DND-41 (cell line): ENCODE data around the gene CCDC68.

Experiments
- ATAC-seq: fragments of 200-7000 bp; cut with Tn5 transposase; 3 replicates; pipeline ENCODE4 v1.9.1; 2021; ENCODE audit warnings: low read depth; ENCODE audit not compliant: insufficient read depth
- DNase-seq: peaks from one replicate; pipeline ENCODE4 v3.0.0-alpha.2; 2020
- H2AFZ ChIP-seq: 2 replicates; pipeline ENCODE4 v1.6.0; 2012; ENCODE audit warnings: low read depth, low read length
- H3K27ac ChIP-seq: 2 replicates; pipeline ENCODE4 v1.5.1; 2012; ENCODE audit warnings: low read length, inconsistent platforms
- H3K27me3 ChIP-seq: fragments of 200-600 bp; sonication (generic); 2 replicates; pipeline ENCODE4 v1.6.0; 2012; ENCODE audit warnings: low read length, mild to moderate bottlenecking, inconsistent platforms; ENCODE audit not compliant: insufficient read depth, poor library complexity
- H3K36me3 ChIP-seq: 2 replicates; pipeline ENCODE4 v1.5.1; 2012; ENCODE audit warnings: low read length, inconsistent platforms; ENCODE audit not compliant: insufficient read depth
- H3K4me1 ChIP-seq: 2 replicates; pipeline ENCODE4 v1.5.1; 2012; ENCODE audit warnings: mild to moderate bottlenecking, low read length; ENCODE audit not compliant: insufficient read depth
- H3K4me2 ChIP-seq: 2 replicates; pipeline ENCODE4 v1.6.0; 2012; ENCODE audit warnings: mild to moderate bottlenecking, moderate library complexity, low read length, inconsistent platforms; ENCODE audit not compliant: insufficient read depth
- H3K4me3 ChIP-seq, 2 experiments: fragments of 200-600 bp in 1 of 2; shearing (Covaris generic) in 1 of 2; 2 replicates each; pipeline ENCODE4 v1.5.1; 2012 to 2016; ENCODE audit warnings: inconsistent platforms in 2 of 2, low read length in 2 of 2, mild to moderate bottlenecking in 2 of 2, low read depth in 1 of 2, moderate library complexity in 1 of 2
- H3K79me2 ChIP-seq: 2 replicates; pipeline ENCODE4 v1.6.0; 2012; ENCODE audit warnings: low read length, inconsistent platforms; ENCODE audit not compliant: insufficient read depth
- H3K9ac ChIP-seq: 2 replicates; pipeline ENCODE4 v1.6.0; 2012; ENCODE audit warnings: low read depth, mild to moderate bottlenecking, inconsistent platforms, low read length, moderate library complexity
- H3K9me3 ChIP-seq: 2 replicates; pipeline ENCODE4 v1.5.1; 2012; ENCODE audit warnings: low read length, moderate library complexity, mild to moderate bottlenecking, inconsistent platforms; ENCODE audit not compliant: insufficient read depth, severe bottlenecking
- H4K20me1 ChIP-seq: 2 replicates; pipeline ENCODE4 v1.6.0; 2012; ENCODE audit warnings: low read length; ENCODE audit not compliant: insufficient read depth
- CTCF ChIP-seq: IDR thresholded peaks from 2 replicates; pipeline ENCODE4 v1.5.1; 2012; ENCODE audit warnings: borderline replicate concordance, low read length, moderate library complexity, mild to moderate bottlenecking; ENCODE audit not compliant: poor library complexity, severe bottlenecking; ENCODE audit errors: extremely low read depth
- EZH2 ChIP-seq: IDR thresholded peaks from 3 replicates; pipeline ENCODE4 v1.6.1; 2012; ENCODE audit warnings: borderline replicate concordance, low read depth, mild to moderate bottlenecking, moderate library complexity, low read length, inconsistent platforms; ENCODE audit not compliant: severe bottlenecking

Gene CCDC68

GRCh38 chr18:54938506-54938905 lies 20.8 kb downstream of the CCDC68 start:
- Histone ChIP-seq H3K4me2 (no peak overlapping the region), H3K27me3 (no peaks in the 10 kb centered on the region), H3K79me2 (no peaks in the 10 kb centered on the region), H4K20me1 (no peaks in the 10 kb centered on the region), H3K27ac (no peak overlapping the region), H3K4me1 (no peaks in the 10 kb centered on the region), H3K36me3 (no peaks in the 10 kb centered on the region), H3K4me3 (no peak overlapping the region), H3K9ac (no peak overlapping the region), H3K9me3 (no peaks in the 10 kb centered on the region), H2AFZ (no peak overlapping the region)
- DNase-seq (no peak), ATAC-seq (no peak)
- no peak for TF ChIP-seq EZH2
- no peak for TF ChIP-seq CTCF

- Histone ChIP-seq H3K4me3 (no peak overlapping the region), H3K79me2 (no peaks in the 10 kb centered on the region), H3K27ac (no peak overlapping the region), H3K9ac (no peak overlapping the region), H4K20me1 (no peaks in the 10 kb centered on the region), H3K4me1 (no peaks in the 10 kb centered on the region), H3K36me3 (no peaks in the 10 kb centered on the region), H3K4me2 (no peak overlapping the region), H3K9me3 (no peaks in the 10 kb centered on the region), H2AFZ (no peak overlapping the region), H3K27me3 (no peaks in the 10 kb centered on the region)
- TF ChIP-seq EZH2 (no peak), CTCF (no peak)
- no peak for DNase-seq
- ATAC-seq: no peak
These were observed 26.8 kb downstream of the CCDC68 start for GRCh38 chr18:54932472-54932871.

GRCh38 chr18:54931152-54931551 lies 28.1 kb downstream of the CCDC68 start:
- no peak for DNase-seq
- no peaks in the 10 kb centered on the region for H4K20me1 ChIP-seq
- H3K36me3 ChIP-seq: no peaks in the 10 kb centered on the region

GRCh38 chr18:54928236-54928635 lies 31.0 kb downstream of the CCDC68 start:
- Histone ChIP-seq H4K20me1 (no peaks in the 10 kb centered on the region), H3K79me2 (no peaks in the 10 kb centered on the region), H2AFZ (no peak overlapping the region), H3K9ac (no peak overlapping the region), H3K4me2 (no peak overlapping the region), H3K27ac (no peak overlapping the region), H3K36me3 (no peaks in the 10 kb centered on the region), H3K4me1 (no peaks in the 10 kb centered on the region), H3K4me3 (no peak overlapping the region), H3K27me3 (no peaks in the 10 kb centered on the region), H3K9me3 (no peaks in the 10 kb centered on the region)
- TF ChIP-seq EZH2: no peak
- TF ChIP-seq CTCF: no peak
- no peak for ATAC-seq
- no peak for DNase-seq

More at GRCh38 chr18:54931152-54931551, 28.1 kb downstream of the CCDC68 start:
- no peak for TF ChIP-seq EZH2
- no peak overlapping the region for H3K4me3 ChIP-seq
- no peak overlapping the region for H3K9ac ChIP-seq
- no peaks in the 10 kb centered on the region for H3K27me3 ChIP-seq
- no peak overlapping the region for H3K27ac ChIP-seq
- H3K9me3 ChIP-seq: no peaks in the 10 kb centered on the region
- H3K4me1 ChIP-seq: no peaks in the 10 kb centered on the region
- no peak for ATAC-seq
- no peaks in the 10 kb centered on the region for H3K79me2 ChIP-seq
- no peak overlapping the region for H2AFZ ChIP-seq
- H3K4me2 ChIP-seq: no peak overlapping the region
